GM18951 (cell line): Measurements from ENCODE around the gene GPATCH2.
A peak's percentile ranks its signal among the peaks of the same experiment; 100 is the strongest.

Experiments
- POLR2A ChIP-seq: IDR thresholded peaks from 4 replicates; pipeline ENCODE4 v1.6.1; 2011; ENCODE audit warnings: mild to moderate bottlenecking; ENCODE audit not compliant: insufficient read length, insufficient read depth; ENCODE audit errors: extremely low read depth
- in situ Hi-C: fragments of 300-500 bp; cut with MboI; formaldehyde crosslinking; loops from one replicate; pipeline ENCODE4 v1.12.0; 2022; ENCODE audit warnings: low sequenced_read_pairs, mixed read lengths, inconsistent platforms; ENCODE audit not compliant: unreplicated experiment

The GPATCH2 gene

GRCh38 chr1:217630711-217631591 lies at the start of gene GPATCH2, which contains the start of gene SPATA17:
Gene GPATCH2 (minus strand): TSS chr1:217631090. CDS start chr1:217630971, 119 bp downstream.
Gene SPATA17 (plus strand): TSS chr1:217631344. CDS start chr1:217631379, 35 bp downstream.
- TF ChIP-seq POLR2A = peak; percentile 75

GRCh38 chr1:217674028-217674729 lies 43.3 kb upstream of the GPATCH2 start:
- in situ Hi-C loops = no loop called here
- TF ChIP-seq POLR2A = no peak

More at GRCh38 chr1:217630711-217631591, at the start of gene GPATCH2, which contains the start of gene SPATA17:
- in situ Hi-C loops = no loop called here

DNA sequence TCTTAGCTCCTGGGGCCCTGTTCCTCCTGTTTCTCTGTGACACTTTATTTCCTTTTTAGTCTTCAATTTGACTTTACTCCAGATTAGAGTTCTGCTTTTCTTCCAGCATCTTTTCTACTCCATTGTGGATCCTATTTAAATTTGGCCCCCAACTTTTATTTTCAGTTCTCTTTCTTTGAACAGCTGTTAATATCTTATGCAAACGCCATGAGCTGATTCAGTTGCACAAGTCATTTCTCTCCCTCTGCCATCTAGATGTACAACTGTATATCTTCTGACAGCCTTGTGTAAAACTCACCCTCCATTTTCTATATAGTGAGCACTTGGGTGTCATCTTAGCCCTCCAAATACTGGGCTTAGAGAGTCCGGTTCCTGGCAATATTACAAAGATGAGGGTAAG lies 42.5 kb upstream of the GPATCH2 start:
- in situ Hi-C loops = no loop called here
- TF ChIP-seq POLR2A = no peak

- in situ Hi-C loops = no loop called here
- TF ChIP-seq POLR2A = no peak
Measured at GRCh38 chr1:217668351-217668940, 37.6 kb upstream of the GPATCH2 start.

GRCh38 chr1:217661407-217661806 lies 30.5 kb upstream of the GPATCH2 start:
- in situ Hi-C loops = no loop called here
- no peak for TF ChIP-seq POLR2A

DNA sequence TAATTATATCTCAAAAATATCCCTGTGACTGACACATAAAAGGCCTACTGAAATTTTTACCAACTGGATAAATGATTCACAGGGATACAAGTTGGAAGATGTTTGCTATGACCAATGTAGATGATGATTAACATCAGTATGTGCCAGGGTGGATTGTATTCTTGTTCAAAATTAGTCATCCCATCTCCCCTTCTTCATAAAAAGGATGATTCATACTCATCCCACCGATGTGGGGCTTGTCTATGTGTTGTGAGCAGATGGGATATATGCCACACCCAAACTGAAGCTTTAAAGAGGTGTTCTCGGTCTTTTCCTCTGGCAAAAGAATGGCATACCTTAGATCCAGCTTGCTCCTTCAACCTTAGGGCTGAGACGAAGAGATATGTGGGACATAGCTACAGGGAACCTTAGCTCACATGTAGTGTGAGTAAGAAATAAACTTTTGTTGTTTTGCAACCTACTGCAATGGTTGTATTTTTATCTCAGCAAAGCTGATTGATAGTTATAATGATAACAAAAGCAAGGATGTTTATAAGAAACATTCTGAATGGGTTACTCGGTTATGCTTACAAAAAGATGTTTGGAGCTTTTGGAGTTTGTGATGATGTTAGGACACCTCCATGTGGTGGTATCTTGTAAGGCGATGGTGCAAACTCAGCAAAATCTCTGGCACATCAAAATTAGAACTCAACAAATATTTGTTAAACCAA lies 29.6 kb upstream of the GPATCH2 start:
- in situ Hi-C loops = no loop called here
- TF ChIP-seq POLR2A = no peak

DNA sequence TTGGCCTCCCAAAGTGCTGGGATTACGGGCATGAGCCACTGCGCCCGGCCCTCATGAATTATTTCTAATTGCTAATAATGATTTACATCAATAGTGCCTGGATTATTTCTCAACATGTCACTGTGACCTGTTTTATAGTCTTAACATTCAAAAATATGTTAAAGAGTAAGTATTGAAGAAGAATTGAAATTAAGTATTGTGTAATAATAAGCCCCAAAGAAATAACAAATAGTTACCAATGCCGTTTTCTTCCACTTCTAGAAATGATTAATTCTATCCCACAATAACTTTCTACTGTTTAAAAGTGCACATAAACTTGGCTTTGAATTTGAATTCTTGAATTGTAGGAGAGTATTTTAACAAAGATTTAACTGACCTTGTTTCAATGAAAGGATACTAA lies 19.8 kb upstream of the GPATCH2 start:
- in situ Hi-C loops = no loop called here
- TF ChIP-seq POLR2A = no peak

- in situ Hi-C loops = no loop called here
- no peak for TF ChIP-seq POLR2A
Measured at GRCh38 chr1:217647791-217648190, 16.9 kb upstream of the GPATCH2 start.

DNA sequence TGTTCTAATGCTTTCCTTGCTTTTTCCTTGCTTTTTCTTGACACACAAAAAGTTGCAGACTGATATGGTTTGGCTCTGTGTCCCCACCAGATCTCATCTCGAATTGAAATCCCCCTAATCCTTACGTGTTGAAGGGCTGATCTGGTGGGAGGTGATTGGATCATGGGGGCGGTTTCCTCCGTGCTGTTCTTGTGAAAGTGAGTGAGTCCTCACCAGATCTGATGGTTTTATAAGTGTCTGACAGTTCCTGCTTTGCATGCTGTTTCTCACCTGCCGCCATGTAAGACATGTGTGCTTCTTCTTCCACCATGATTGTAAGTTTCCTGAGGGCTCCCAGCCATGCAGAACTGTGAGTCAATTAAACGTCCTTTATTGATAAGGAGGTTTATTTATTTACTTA lies 11.6 kb upstream of the GPATCH2 start:
- in situ Hi-C loops = no loop called here
- no peak for TF ChIP-seq POLR2A

DNA sequence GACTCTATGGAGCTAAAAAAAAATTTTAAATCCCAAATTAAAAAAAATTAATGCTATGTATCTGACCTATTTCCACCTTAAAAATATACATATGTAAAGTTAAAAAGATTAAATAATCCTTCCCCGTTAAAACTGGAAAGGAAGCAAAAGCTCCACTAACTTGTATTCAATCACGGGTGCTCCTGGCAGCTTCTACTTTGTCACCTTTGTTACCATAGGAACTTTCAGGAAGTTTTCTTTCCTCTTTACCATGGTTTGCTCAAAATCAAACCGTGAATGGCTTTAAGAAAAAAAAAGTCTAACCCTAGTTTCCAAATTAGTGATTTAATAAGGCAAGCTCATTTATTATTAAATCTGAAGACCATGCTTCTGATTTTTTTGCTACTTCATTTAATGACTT lies 3.5 kb downstream of the GPATCH2 start:
- in situ Hi-C loops = no loop called here
- TF ChIP-seq POLR2A = no peak

DNA sequence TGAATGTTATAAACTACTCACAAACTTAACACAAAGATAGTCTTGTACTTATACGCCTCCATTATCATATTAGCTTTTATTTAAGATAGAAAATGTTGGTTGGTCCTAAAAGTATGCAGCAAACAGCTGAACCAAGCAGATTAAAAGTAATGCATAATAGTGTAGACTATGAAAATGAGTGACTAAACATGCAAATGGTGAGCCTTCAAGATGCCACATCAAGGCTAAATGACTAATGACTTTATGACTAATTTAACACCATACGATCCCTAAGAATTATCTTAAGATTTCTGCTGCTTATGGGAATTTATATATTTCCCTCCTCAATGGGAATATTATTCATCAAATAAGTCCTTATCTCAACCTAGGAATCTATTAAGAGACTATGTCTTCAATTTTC lies 4.6 kb downstream of the GPATCH2 start:
- no peak for TF ChIP-seq POLR2A
- in situ Hi-C loops = no loop called here

DNA sequence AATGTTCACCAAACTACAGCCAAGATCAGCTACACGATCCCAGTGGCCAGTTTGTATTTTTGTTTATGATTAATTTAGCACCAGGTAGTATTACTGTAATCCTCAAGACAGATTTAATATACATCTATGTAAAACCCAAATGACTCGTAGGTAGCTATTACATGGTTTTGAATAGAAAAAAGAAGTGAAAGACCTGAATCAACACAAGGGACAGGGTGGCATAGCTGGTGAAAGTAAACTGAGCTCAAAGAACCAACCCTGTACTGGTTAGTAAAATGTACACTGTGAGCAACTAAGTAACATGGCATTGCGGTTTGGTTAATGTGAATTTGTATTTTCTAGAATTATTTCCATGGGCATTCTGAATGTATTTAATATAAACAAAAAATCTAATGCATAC lies 8.8 kb downstream of the GPATCH2 start:
- in situ Hi-C loops = no loop called here
- no peak for TF ChIP-seq POLR2A

DNA sequence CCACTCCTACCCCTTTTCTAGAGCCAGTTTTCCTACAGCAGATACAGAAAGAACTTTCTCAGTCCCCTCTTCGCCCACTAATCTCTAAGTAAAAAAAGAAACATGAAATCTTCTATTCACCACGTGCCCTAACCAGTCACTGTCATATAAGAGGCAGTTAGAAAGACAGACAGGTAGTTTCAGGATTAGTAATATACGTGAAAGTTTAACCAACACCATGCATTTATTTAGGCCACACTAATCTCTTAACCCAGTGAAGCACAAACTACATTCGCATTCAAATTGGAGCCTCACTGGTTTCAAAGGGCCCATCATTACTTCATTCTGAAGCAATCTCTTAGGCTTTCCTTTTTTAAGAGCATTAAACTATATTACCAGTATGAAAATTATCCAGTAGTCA lies 10.1 kb downstream of the GPATCH2 start:
- no peak for TF ChIP-seq POLR2A
- in situ Hi-C loops = no loop called here
